GM21786 (cell line): ENCODE results near the gene COL6A1.
"Not testable (repeated sequence)": the region's sequence is repeated elsewhere in the genome, so short reads cannot be mapped to it uniquely, and the experiment has no call there.

Source experiments
- ATAC-seq: cut with Tn5 transposase; IDR thresholded peaks from one replicate; pipeline ENCODE4 v1.9.1; 2021; ENCODE audit not compliant: unreplicated experiment

The COL6A1 gene

GRCh38 chr21:46004168-46004861 is 22.7 kb downstream of the COL6A1 start:
- ATAC-seq, result no peak

GRCh38 chr21:46005081-46005480 is 23.5 kb downstream of the COL6A1 start:
- ATAC-seq, result no peak

GRCh38 chr21:46005481-46005881 is 23.9 kb downstream of the COL6A1 start:
- no peak for ATAC-seq

- ATAC-seq, result not testable (repeated sequence)
These were observed 24.4 kb downstream of the COL6A1 start for GRCh38 chr21:46005894-46006546.

GRCh38 chr21:46006547-46007491 is 25.2 kb downstream of the COL6A1 start:
- ATAC-seq, result no peak

GRCh38 chr21:46007492-46007868 is 25.9 kb downstream of the COL6A1 start:
- ATAC-seq, result no peak

GRCh38 chr21:46008893-46009621 is 27.5 kb downstream of the COL6A1 start:
- ATAC-seq, result no peak

- ATAC-seq, result no peak
These were observed 28.6 kb downstream of the COL6A1 start for GRCh38 chr21:46009951-46010705.

- ATAC-seq, result no peak
These were observed 29.8 kb downstream of the COL6A1 start for GRCh38 chr21:46011267-46011967.

GRCh38 chr21:46012154-46012553 is 30.6 kb downstream of the COL6A1 start:
- ATAC-seq, result no peak

- no peak for ATAC-seq
These were observed 33.3 kb downstream of the COL6A1 start for GRCh38 chr21:46014828-46015227.

GRCh38 chr21:46017148-46017547 is 35.6 kb downstream of the COL6A1 start:
- no peak for ATAC-seq

- no peak for ATAC-seq
These were observed 36.1 kb downstream of the COL6A1 start for GRCh38 chr21:46017695-46018094.

- ATAC-seq, result no peak
These were observed 37.0 kb downstream of the COL6A1 start for GRCh38 chr21:46018615-46019014.

- ATAC-seq, result no peak
These were observed 39.0 kb downstream of the COL6A1 start for GRCh38 chr21:46020581-46020980.

- no peak for ATAC-seq
These were observed 39.8 kb downstream of the COL6A1 start for GRCh38 chr21:46021398-46021797.

GRCh38 chr21:46021978-46022544 is 40.5 kb downstream of the COL6A1 start:
- ATAC-seq, result no peak

- no peak for ATAC-seq
These were observed 41.3 kb downstream of the COL6A1 start for GRCh38 chr21:46022551-46023525.
